Measurements from ENCODE around the gene ID2.

The ID2 gene, protein sequence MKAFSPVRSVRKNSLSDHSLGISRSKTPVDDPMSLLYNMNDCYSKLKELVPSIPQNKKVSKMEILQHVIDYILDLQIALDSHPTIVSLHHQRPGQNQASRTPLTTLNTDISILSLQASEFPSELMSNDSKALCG

DNA sequence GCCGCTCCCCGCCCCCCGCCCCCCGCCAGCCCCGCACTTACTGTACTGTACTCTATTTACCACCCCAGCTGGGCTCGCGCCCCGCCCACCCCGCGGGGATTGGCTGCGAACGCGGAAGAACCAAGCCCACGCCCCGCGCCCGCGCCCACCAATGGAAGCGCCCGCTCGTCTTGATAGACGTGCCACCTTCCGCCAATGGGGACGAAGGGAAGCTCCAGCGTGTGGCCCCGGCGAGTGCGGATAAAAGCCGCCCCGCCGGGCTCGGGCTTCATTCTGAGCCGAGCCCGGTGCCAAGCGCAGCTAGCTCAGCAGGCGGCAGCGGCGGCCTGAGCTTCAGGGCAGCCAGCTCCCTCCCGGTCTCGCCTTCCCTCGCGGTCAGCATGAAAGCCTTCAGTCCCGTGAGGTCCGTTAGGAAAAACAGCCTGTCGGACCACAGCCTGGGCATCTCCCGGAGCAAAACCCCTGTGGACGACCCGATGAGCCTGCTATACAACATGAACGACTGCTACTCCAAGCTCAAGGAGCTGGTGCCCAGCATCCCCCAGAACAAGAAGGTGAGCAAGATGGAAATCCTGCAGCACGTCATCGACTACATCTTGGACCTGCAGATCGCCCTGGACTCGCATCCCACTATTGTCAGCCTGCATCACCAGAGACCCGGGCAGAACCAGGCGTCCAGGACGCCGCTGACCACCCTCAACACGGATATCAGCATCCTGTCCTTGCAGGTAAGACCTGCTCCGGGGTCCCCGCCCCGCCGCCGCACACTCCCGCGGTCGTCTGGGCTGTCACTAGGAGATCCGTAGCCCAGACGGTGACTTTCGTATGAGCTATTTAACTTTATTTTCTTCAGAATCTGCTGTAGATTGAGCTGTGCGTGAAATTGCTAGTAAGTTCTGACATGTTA lies at the start of gene ID2:
Gene ID2 (plus strand): TSS at position 271 of the 907 bp plus-strand sequence. CDS start 110 bp downstream, at position 381.
- peak; percentile 95 to 98 for DNase-seq (ENCODE audit: low read depth in 2 of 2)

DNA sequence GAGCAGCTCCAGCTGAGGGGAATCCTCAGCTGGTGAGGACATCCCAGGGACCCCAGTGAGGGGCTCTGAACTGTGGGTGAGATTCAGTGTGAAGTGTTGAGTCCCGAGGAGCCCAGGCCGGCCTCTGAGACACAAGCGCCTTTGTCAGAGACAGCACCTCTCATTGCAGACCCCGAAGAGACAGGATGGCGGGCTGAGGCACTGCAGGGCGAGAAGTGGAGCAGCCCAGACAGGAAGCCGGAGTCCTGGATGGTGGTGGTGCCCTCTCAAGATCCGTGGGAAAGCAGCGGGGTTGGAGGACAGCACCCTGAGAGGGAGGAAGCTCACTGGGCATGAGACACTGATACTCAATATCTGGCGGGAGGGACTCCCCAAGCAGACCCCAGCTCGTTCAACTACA lies 49.1 kb upstream of the ID2 start:
- no peak for DNase-seq (ENCODE audit: low read depth in 2 of 2)

DNA sequence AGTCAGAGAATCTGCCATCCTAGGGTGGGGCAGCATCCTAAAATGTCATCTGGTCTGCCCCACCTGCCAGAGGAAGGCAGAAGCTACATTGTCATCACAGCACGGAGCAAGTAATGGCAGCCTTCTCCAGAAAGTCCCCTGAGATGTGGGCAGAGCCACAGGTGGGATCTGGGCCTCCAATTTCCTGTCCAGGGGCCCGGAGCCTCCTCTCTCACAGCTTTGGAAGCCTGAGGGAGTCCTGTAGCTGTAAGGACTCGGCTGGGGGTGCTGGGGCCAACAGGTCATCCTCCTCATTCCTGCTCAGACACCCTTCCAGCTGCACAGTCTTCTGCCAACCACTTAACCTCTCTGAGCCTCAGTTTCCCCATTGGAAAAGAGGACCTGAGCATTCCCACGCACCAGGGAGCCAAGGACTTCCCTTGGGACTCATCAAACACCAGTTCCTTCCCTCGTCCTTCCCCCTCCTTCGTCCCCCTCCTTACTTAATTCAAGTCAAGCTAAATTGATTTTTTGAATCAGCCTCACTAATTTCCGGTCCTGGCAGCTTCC lies 48.6 kb upstream of the ID2 start:
- no peak for DNase-seq (ENCODE audit: low read depth in 2 of 2)

- DNase-seq (ENCODE audit: low read depth in 2 of 2) = no peak
Measured at GRCh38 chr2:8633735-8634313, 48.0 kb upstream of the ID2 start.

- DNase-seq (ENCODE audit: low read depth in 2 of 2) = no peak
Measured at GRCh38 chr2:8634466-8635172, 47.2 kb upstream of the ID2 start.

DNA sequence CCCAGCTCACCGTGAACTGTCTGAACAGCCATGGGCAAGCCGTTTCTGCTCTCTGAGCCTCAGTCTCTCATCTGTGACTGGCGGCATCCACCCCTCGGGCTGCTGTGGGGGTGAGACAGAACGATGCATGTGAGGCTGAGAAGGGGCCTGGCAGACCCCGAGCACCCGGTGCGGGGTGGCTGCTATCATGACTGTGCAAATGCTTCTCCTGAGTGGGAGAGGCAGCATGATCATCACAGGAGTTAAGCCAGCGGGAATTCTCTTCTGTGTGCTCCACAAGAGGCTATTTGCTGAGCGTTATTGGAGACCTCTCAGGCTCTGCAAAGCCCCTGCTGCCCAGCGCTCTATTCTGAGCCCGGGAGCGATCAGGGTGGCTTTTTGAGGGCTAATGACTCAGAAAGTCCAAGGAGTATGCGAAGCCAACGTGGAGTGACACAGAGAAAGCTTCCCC lies 45.8 kb upstream of the ID2 start:
- DNase-seq (ENCODE audit: low read depth in 2 of 2) = no peak

DNA sequence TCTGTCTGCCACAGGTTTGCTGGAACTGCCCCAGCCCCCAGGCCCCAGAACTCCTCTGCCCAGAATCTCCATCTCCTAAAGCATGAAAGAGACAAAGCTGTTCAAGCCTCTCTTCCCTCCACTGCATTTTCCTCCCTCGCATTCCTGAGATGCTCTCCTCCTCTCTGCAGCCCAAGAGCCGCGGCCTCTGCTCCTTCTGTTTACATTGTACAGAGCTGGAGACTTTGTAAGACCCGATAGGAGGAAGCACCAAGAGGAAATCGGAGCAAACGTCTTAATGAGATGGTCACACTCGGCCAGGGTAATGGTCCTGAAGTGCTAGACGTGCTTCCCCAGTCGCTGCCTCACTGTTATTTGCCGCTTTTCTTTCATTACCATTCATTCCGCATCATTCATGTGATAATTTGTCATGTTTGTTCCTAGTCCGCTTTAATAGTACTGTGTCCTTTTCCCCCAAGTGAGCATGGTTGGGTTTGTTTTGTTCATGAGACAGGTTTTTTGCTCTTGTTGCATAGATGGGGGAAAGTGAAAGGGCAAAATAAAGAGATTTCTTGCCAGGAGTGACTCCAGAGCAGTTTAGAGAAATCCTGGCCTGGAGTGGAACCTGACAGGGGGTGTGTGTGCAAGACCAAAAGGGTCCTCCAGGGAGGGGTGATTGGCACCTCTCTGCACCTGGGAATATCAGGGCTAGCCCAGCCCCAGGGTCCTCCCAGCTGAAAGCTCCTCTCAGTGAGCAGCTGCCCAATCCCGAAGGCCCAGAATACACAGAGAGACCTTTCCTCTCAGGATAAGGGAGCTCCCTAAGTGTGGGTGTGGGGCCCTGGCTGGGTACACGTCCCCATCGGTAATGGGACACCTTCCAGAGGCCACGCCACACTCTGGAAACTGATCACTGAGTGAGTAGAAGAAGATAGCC lies 44.9 kb upstream of the ID2 start:
- DNase-seq (ENCODE audit: low read depth in 2 of 2) = no peak

DNA sequence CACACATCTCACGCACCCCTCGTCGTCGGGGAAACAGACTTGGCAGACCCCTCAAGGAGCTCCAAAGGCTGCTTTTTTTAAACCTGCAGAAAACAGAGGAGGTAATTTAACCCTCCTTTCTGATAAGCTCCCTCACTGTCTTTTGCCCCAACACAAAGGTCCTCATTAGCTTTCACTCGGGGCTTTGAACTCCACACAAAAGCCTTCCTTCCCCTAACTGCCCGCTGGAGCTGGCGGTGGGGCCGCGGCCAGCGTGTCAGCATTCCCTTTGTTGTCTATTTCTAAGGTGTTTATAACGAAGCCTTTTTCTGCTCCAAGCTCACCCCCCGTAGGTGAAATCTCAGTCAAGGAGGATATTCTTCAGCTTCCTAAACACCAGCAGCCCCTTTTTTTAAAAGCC lies 43.5 kb upstream of the ID2 start:
- no peak for DNase-seq (ENCODE audit: low read depth in 2 of 2)

DNA sequence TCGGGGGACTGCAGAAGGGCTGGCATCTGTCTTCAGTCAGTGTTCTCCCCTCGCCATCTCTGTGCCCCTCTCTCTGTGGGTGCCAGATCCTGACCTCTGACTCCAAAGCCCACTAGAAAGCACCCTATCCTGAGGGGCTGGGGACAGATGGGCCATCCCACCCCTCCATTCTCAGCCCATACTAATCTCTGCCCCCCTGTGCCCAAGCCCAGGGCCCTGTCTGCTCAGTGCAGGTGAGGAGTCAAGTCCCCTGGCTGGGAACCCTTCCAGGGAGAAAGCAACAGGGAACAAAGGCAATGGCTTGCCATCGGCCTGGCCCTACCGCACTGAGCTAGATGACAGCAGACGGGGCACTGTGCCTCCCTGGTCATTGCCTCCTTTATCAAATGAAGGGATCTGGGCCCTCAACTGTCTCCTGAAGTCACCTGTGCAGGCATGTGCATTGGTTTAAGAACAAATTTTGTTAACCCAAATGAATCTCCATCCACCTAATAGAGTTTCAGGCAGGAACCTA lies 42.7 kb upstream of the ID2 start:
- DNase-seq (ENCODE audit: low read depth in 2 of 2) = no peak

DNA sequence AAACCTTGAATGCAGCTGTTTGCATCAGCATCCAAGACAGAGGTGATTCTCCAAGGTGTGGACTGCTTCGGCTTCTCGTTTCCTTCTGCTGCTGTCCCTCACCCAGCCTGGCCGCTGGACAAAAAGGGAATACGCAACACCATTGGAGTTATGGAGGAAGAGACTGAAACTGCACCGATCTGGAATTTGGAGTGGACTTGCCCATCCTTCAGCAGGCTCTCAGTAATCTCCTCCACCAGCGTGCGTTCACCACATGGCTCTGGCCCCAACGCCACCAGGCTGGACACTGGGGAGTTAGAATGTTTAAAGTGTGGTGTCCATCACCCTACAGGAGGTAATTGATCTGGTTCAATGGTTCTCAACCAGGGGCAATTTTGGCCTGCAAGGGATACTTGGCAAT lies 41.4 kb upstream of the ID2 start:
- no peak for DNase-seq (ENCODE audit: low read depth in 2 of 2)

DNA sequence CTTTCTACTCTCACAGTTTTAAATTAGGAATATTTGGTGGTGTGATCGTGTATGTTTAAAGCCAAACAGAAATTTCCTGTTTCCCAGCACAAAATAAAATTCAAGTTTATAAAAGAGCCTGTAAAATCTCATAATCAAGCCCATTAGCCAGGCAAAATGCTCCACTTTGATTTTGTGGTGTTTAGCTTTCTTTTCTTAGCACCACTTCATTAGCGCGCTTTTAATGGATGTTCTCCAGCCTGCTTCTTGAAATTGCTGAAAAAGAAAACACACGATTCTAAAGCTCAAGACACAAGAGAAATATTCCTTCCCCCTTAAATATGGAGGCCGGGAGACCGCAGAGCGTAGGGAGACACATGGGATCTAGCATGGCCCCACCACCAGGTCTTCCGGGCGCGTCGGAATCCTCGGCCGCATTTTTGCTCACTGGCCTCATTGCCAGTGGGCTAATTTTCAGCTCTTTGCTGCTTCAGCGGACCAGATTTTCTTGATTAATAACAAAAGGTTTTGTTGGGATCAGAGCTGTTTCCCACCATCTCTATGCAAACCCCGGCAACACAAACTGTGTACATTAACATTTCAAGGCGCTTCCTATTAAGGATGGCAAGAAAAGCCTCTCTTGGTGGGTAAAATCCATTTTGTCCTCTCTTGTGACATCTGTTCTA lies 40.4 kb upstream of the ID2 start:
- DNase-seq (ENCODE audit: low read depth in 2 of 2) = no peak

- no peak for DNase-seq (ENCODE audit: low read depth in 2 of 2)
Measured at GRCh38 chr2:8642366-8643068, 39.3 kb upstream of the ID2 start.

DNA sequence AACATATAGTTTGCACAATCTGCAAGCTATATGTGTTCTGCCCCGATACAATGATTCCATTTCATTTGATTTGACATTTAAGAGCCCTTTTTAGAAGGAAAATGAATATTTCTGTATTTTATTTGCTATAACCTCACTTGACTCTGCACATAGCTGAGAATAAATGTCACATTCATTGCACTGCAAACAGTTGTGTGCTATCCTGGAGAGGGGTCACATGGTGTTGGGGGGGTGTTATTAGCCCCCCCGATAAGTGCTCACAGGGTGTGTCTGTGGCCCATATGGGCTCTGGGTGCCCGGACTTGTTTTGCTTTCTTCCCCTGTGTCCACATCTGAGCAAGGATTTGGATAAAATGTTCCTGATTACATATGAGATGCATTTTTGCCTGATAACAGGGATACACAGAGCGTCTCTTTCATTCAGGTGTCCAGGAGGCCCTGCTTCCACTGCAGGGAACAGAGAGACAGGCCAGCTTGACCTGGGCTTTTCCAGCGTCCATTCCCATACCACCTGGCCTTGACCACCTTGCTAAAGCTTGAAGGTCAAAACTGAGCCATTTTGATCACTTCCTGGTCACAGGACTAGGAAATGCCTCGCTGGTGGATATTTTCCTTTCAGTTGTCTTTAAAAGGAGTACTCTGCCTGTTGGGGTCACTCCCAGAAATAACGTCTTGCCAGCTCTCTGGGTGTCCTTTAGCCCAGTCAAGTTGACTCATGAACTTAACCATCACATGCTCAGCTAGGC lies 38.4 kb upstream of the ID2 start:
- DNase-seq (ENCODE audit: low read depth in 2 of 2) = no peak

- DNase-seq (ENCODE audit: low read depth in 2 of 2) = no peak
Measured at GRCh38 chr2:8643996-8644356, 37.9 kb upstream of the ID2 start.

GRCh38 chr2:8644605-8645175 lies 37.2 kb upstream of the ID2 start:
- DNase-seq (ENCODE audit: low read depth in 2 of 2) = no peak

DNA sequence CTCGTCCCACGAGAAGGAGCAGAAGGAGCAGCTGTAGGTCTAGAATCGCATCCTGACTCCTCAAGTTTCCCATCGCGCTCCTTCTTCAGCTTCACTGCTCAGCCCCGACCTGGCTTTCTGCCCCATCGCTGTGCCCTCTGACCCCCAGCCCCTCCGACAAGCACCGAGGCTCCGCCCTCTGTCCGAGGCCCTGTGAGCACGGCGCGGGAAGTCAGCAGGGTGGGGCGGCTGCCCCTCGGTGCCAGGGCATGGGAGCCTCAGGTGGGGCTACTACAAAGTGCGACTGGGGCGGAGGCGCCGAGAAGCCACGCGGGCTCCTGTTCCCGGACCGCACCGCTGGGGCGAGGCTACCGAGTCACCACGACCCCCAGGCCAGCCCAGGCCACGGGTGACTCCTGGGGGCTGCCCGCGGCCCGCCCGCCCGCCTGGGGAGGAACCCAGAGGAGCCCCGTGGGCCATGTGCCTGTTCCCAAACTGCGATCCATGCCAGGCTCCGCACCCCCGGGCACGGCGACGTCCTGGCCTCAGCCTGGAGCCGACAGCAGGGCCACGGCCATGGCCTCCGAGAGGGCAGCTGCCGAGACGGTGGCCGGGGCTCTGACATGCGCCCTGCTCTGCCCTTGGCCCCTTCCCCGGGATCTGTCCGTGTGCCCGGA lies 36.6 kb upstream of the ID2 start:
- DNase-seq (ENCODE audit: low read depth in 2 of 2) = no peak

- DNase-seq (ENCODE audit: low read depth in 2 of 2) = no peak
Measured at GRCh38 chr2:8646731-8647461, 35.0 kb upstream of the ID2 start.

Measured in stimulated activated CD4-positive, alpha-beta T cell treated with anti-CD3 and anti-CD28 coated beads, Interleukin-12 subunit alpha, Interleukin-12 subunit beta, amount 100 ng/mL, for 24 hours (primary cell).